Stimulated activated CD8-positive, alpha-beta memory T cell treated with anti-CD3 and anti-CD28 coated beads, Interleukin-2, amount 100 ng/mL, for 48 hours (primary cell): ENCODE data around the gene CCDC73.
A peak's percentile ranks its signal among the peaks of the same experiment; 100 is the strongest.
"Not testable (repeated sequence)": the region's sequence is repeated elsewhere in the genome, so short reads cannot be mapped to it uniquely, and the experiment has no call there.

Experiments used
- DNase-seq, 2 donors: peaks; one replicate each; pipeline ENCODE4 v3.0.0-alpha.2; 2020; ENCODE audit warnings: low read depth in 2 of 2

The CCDC73 gene

GRCh38 chr11:32796425-32796824 is 2.0 kb upstream of the CCDC73 start:
- DNase-seq: no peak

- peak; percentile 39 to 55 for DNase-seq
Observed at GRCh38 chr11:32792948-32793475, 1.4 kb downstream of the CCDC73 start.

- no peak for DNase-seq
Observed at GRCh38 chr11:32792111-32792947, 2.1 kb downstream of the CCDC73 start.

GRCh38 chr11:32790916-32791315 is 3.5 kb downstream of the CCDC73 start:
- DNase-seq: no peak

- no peak for DNase-seq
Observed at GRCh38 chr11:32786811-32787210, 7.7 kb downstream of the CCDC73 start.

GRCh38 chr11:32785262-32785661 is 9.2 kb downstream of the CCDC73 start:
- no peak for DNase-seq

GRCh38 chr11:32781721-32782120 is 12.7 kb downstream of the CCDC73 start:
- no peak for DNase-seq

- not testable (repeated sequence) for DNase-seq
Observed at GRCh38 chr11:32780839-32781238, 13.6 kb downstream of the CCDC73 start.

- no peak for DNase-seq
Observed at GRCh38 chr11:32779136-32779535, 15.3 kb downstream of the CCDC73 start.

GRCh38 chr11:32775908-32776307 is 18.6 kb downstream of the CCDC73 start:
- no peak for DNase-seq

GRCh38 chr11:32774081-32774480 is 20.4 kb downstream of the CCDC73 start:
- no peak for DNase-seq

- DNase-seq: no peak
Observed at GRCh38 chr11:32772731-32773130, 21.7 kb downstream of the CCDC73 start.

- DNase-seq: not testable (repeated sequence)
Observed at GRCh38 chr11:32761774-32762173, 32.7 kb downstream of the CCDC73 start.

- DNase-seq: no peak
Observed at GRCh38 chr11:32758291-32758690, 36.2 kb downstream of the CCDC73 start.

GRCh38 chr11:32753181-32753580 is 41.3 kb downstream of the CCDC73 start:
- DNase-seq: not testable (repeated sequence)

- no peak for DNase-seq
Observed at GRCh38 chr11:32752001-32752400, 42.5 kb downstream of the CCDC73 start.

GRCh38 chr11:32751381-32751780 is 43.1 kb downstream of the CCDC73 start:
- DNase-seq: no peak

GRCh38 chr11:32729976-32730375 is 64.5 kb downstream of the CCDC73 start:
- DNase-seq: no peak

GRCh38 chr11:32723332-32723731 is 71.1 kb downstream of the CCDC73 start:
- no peak for DNase-seq

GRCh38 chr11:32722255-32722654 is 72.2 kb downstream of the CCDC73 start:
- DNase-seq: no peak

GRCh38 chr11:32713496-32713895 is 81.0 kb downstream of the CCDC73 start:
- DNase-seq: no peak

- DNase-seq: not testable (repeated sequence)
Observed at GRCh38 chr11:32708978-32709377, 85.5 kb downstream of the CCDC73 start.

GRCh38 chr11:32706985-32707741 is 87.3 kb downstream of the CCDC73 start:
- DNase-seq: no peak
